GM12878 (cell line): ENCODE data around the gene B9D2. TPM values are rescaled to one million over a fixed set of nuclear protein-coding genes. Genes with fewer than 3 reads are reported as not detected.

ENCODE experiments used
- ATF2 ChIP-seq: IDR thresholded peaks from 2 replicates; pipeline ENCODE4 v1.6.1; 2012; ENCODE audit warnings: low read length, inconsistent platforms
- BACH1 ChIP-seq: fragments of 450-650 bp; IDR thresholded peaks from 2 replicates; pipeline ENCODE4 v1.6.1; 2017; ENCODE audit warnings: mild to moderate bottlenecking, borderline replicate concordance
- BCLAF1 ChIP-seq: fragments of 450-650 bp; IDR thresholded peaks from 2 replicates; pipeline ENCODE4 v1.6.1; 2017; ENCODE audit warnings: antibody characterized with exemption, mild to moderate bottlenecking, moderate library complexity
- BHLHE40 ChIP-seq, 2 experiments: fragments of 450-650 bp in 1 of 2; IDR thresholded peaks; 2 replicates each; pipeline ENCODE4 v1.6.1; 2011 to 2017; ENCODE audit warnings: low read depth in 2 of 2, borderline replicate concordance in 1 of 2, improper control_type of control experiment in 1 of 2, low read length in 1 of 2, mild to moderate bottlenecking in 1 of 2
- CBFB ChIP-seq: IDR thresholded peaks from 2 replicates; pipeline ENCODE4 v1.6.1; 2016; ENCODE audit warnings: antibody characterized with exemption, low read depth
- DPF2 ChIP-seq: fragments of 450-650 bp; IDR thresholded peaks from 2 replicates; pipeline ENCODE4 v1.6.1; 2017; ENCODE audit warnings: mild to moderate bottlenecking
- EZH2 ChIP-seq: IDR thresholded peaks from 2 replicates; pipeline ENCODE4 v1.6.1; 2012; ENCODE audit warnings: low read depth, mild to moderate bottlenecking, control low read depth, inconsistent platforms, low read length, borderline replicate concordance; ENCODE audit not compliant: control insufficient read depth
- FOXM1 ChIP-seq: IDR thresholded peaks from 2 replicates; pipeline ENCODE4 v1.6.1; 2012; ENCODE audit warnings: low read depth, mild to moderate bottlenecking, inconsistent platforms, low read length, moderate library complexity
- GATAD2B ChIP-seq: fragments of 450-650 bp; conservative IDR thresholded peaks from 2 replicates; pipeline ENCODE4 v1.6.1; 2017; ENCODE audit warnings: low read depth, mild to moderate bottlenecking, moderate library complexity
- HDGF ChIP-seq: fragments of 450-650 bp; IDR thresholded peaks from 2 replicates; pipeline ENCODE4 v1.6.1; 2016; ENCODE audit warnings: antibody characterized with exemption
- LARP7 ChIP-seq: fragments of 450-650 bp; IDR thresholded peaks from 2 replicates; pipeline ENCODE4 v1.6.1; 2017; ENCODE audit warnings: mild to moderate bottlenecking
- NFXL1 ChIP-seq: fragments of 450-650 bp; IDR thresholded peaks from 2 replicates; pipeline ENCODE4 v1.6.1; 2017; ENCODE audit warnings: antibody characterized with exemption, mild to moderate bottlenecking, borderline replicate concordance
- PAX5 ChIP-seq: IDR thresholded peaks from 2 replicates; pipeline ENCODE4 v1.6.1; 2011; ENCODE audit warnings: low read depth, low read length, borderline replicate concordance
- PBX3 ChIP-seq: IDR thresholded peaks from 2 replicates; pipeline ENCODE4 v1.6.1; 2011; ENCODE audit warnings: mild to moderate bottlenecking, low read depth, low read length, moderate library complexity; ENCODE audit not compliant: insufficient replicate concordance
- POLR2A ChIP-seq: IDR thresholded peaks from 2 replicates; pipeline ENCODE4 v1.6.1; 2011; ENCODE audit warnings: low read depth, mild to moderate bottlenecking, low read length
- POLR2AphosphoS5 ChIP-seq: IDR thresholded peaks from 2 replicates; pipeline ENCODE4 v1.6.1; 2011; ENCODE audit warnings: mild to moderate bottlenecking, low read length, inconsistent platforms
- RCOR1 ChIP-seq: conservative IDR thresholded peaks from 2 replicates; pipeline ENCODE4 v1.6.1; 2012; ENCODE audit warnings: low read depth, low read length, improper control_type of control experiment
- SMAD1 ChIP-seq: fragments of 450-650 bp; IDR thresholded peaks from 2 replicates; pipeline ENCODE4 v1.6.1; 2018; ENCODE audit warnings: mild to moderate bottlenecking, low read depth; ENCODE audit not compliant: partially characterized antibody
- SP1 ChIP-seq: IDR thresholded peaks from one replicate; pipeline ENCODE4 v1.6.1; 2011; ENCODE audit warnings: low read depth, low read length
- SREBF2 ChIP-seq: IDR thresholded peaks from 2 replicates; pipeline ENCODE4 v1.6.1; 2012; ENCODE audit warnings: mild to moderate bottlenecking, low read length
- SRF ChIP-seq, 2 experiments: IDR thresholded peaks; 2 replicates each; pipeline ENCODE4 v1.6.1; 2011; ENCODE audit warnings: low read depth in 2 of 2, low read length in 2 of 2, mild to moderate bottlenecking in 1 of 2, moderate library complexity in 1 of 2
- STAT3 ChIP-seq: IDR thresholded peaks from 2 replicates; pipeline ENCODE4 v1.6.1; 2011; ENCODE audit warnings: low read depth, low read length, improper control_type of control experiment
- ZBTB33 ChIP-seq: fragments of 450-650 bp; IDR thresholded peaks from 2 replicates; pipeline ENCODE4 v1.6.1; 2017; ENCODE audit warnings: mild to moderate bottlenecking
- ZNF217 ChIP-seq: fragments of 450-650 bp; IDR thresholded peaks from 2 replicates; pipeline ENCODE4 v1.6.1; 2017; ENCODE audit warnings: antibody characterized with exemption, mild to moderate bottlenecking
- polyA plus RNA-seq, 11 experiments: library from polyadenylated mRNA; depleted of rRNA in 4 of 11; unstranded in 6 of 11; stranded (reverse) in 5 of 11; fragments of >200 nt; fragmentation: Nextera tagmentation in 4 of 11; fragmentation: Illumina TruSeq in 1 of 11; extraction: Ambion mirVana in 4 of 11; extraction: Trizol in 1 of 11; gene quantifications; 1 replicate in 1 of 11; 2 replicates in 10 of 11; pipeline versions ENCODE4 v1.2.1 to v1.2.3, GENCODE V29; 2011 to 2016; ENCODE audit warnings: inconsistent platforms in 2 of 11, missing spikeins in 2 of 11, low read depth in 1 of 11
- total RNA-seq, 4 experiments: library from RNA; depleted of rRNA in 3 of 4; stranded (reverse); fragments of >200 nt in 3 of 4; fragmentation: Illumina TruSeq in 1 of 4; extraction: Trizol in 1 of 4; gene quantifications; 2 replicates each; pipeline versions ENCODE4 v1.2.1 to v1.2.3, GENCODE V29; 2013 to 2021

B9D2 gene
- total and polyA plus RNA-seq, 10 of the 15 experiments (the other 5 are each of a cell fraction or from before 2014, with no cell fraction given) = 2.4 to 12.4 (median 5.0) TPM

- TF ChIP-seq BCLAF1 (no peak), ZNF217 (0 out of 2 replicates have a peak, but pooled peaks have one; percentile 55), PBX3 (no peak), GATAD2B (peak; percentile 83), FOXM1 (no peak), CBFB (peak; percentile 54; the same call in 1 of the 2 replicates), POLR2A (peak; percentile 90), SMAD1 (no peak), SRF (IDR thresholded peaks at IDR 0.05; ENCODE audit: low read depth in 2 of 2, low read length in 2 of 2) (0 out of 4 replicates have a peak, but pooled peaks of 1 of the 2 experiments have one; percentile 6), STAT3 (no peak), EZH2 (no peak), DPF2 (peak; percentile 84), POLR2AphosphoS5 (peak; percentile 82), SP1 (peak; percentile 70), HDGF (peak; percentile 96), SREBF2 (no peak), BHLHE40 (IDR thresholded peaks at IDR 0.05; ENCODE audit: borderline replicate concordance in 1 of 2, low read depth in 2 of 2, low read length in 1 of 2) (peak; percentile 62 to 68; a peak in 3 of 4 replicates), PAX5 (peak; percentile 62; the same call in 1 of the 2 replicates), ATF2 (no peak), ZBTB33 (no peak), BACH1 (peak; percentile 64), NFXL1 (peak; percentile 100), RCOR1 (no peak), LARP7 (peak; percentile 88)
These were observed 10.2 kb downstream of the B9D2 start, which contains the start of gene TGFB1 (continued) for GRCh38 chr19:41353466-41354342.
